H9 (cell line): Measurements from ENCODE around the gene CTNNA3. TPM values are rescaled to one million over a fixed set of nuclear protein-coding genes. Genes with fewer than 3 reads are reported as not detected.

Experiments
- DNase-seq: peaks from one replicate; pipeline ENCODE4 v3.0.0-alpha.2; 2017
- H2AFZ ChIP-seq: one replicate; pipeline ENCODE4 v1.6.1; 2013; ENCODE audit warnings: mild to moderate bottlenecking, low read length, control low read depth, moderate library complexity
- H2AK5ac ChIP-seq: 2 replicates; pipeline ENCODE4 v1.6.1; 2013; ENCODE audit warnings: low read length, control low read depth, mixed read lengths; ENCODE audit not compliant: insufficient read length
- H2BK120ac ChIP-seq: one replicate; pipeline ENCODE4 v1.6.1; 2013; ENCODE audit warnings: low read depth, mild to moderate bottlenecking, low read length, control low read depth, inconsistent platforms; ENCODE audit not compliant: poor library complexity, severe bottlenecking
- H2BK12ac ChIP-seq: 2 replicates; pipeline ENCODE4 v1.6.1; 2013; ENCODE audit warnings: low read length, control low read depth, mixed read lengths, low read depth; ENCODE audit not compliant: insufficient read length
- H2BK15ac ChIP-seq: 2 replicates; pipeline ENCODE4 v1.6.1; 2013; ENCODE audit warnings: low read depth, low read length, control low read depth
- H2BK20ac ChIP-seq: one replicate; pipeline ENCODE4 v1.6.1; 2013; ENCODE audit warnings: low read depth, mild to moderate bottlenecking, low read length, control low read depth, inconsistent platforms; ENCODE audit not compliant: poor library complexity, severe bottlenecking
- H2BK5ac ChIP-seq: 2 replicates; pipeline ENCODE4 v1.6.1; 2013; ENCODE audit warnings: low read length, control low read depth, mixed read lengths; ENCODE audit not compliant: insufficient read length
- H3K14ac ChIP-seq: 2 replicates; pipeline ENCODE4 v1.6.1; 2013; ENCODE audit warnings: low read length, control low read depth; ENCODE audit not compliant: insufficient read depth
- H3K18ac ChIP-seq: 2 replicates; pipeline ENCODE4 v1.6.1; 2013; ENCODE audit warnings: low read depth, mild to moderate bottlenecking, mixed read lengths, low read length, control low read depth; ENCODE audit not compliant: insufficient read length
- H3K23ac ChIP-seq: 2 replicates; pipeline ENCODE4 v1.6.1; 2013; ENCODE audit warnings: low read length, control low read depth, mixed read lengths, low read depth; ENCODE audit not compliant: insufficient read length
- H3K23me2 ChIP-seq: 2 replicates; pipeline ENCODE4 v1.6.1; 2013; ENCODE audit warnings: low read depth, mild to moderate bottlenecking, mixed read lengths, low read length, control low read depth; ENCODE audit not compliant: insufficient read length, poor library complexity, severe bottlenecking
- H3K27ac ChIP-seq: 2 replicates; pipeline ENCODE4 v1.5.1; 2013; ENCODE audit warnings: low read length, control low read depth, mixed read lengths, low read depth; ENCODE audit not compliant: insufficient read length
- H3K27me3 ChIP-seq: 2 replicates; pipeline ENCODE4 v1.6.1; 2013; ENCODE audit warnings: low read length, control low read depth, inconsistent platforms; ENCODE audit not compliant: insufficient read depth
- H3K4ac ChIP-seq: 2 replicates; pipeline ENCODE4 v1.6.1; 2013; ENCODE audit warnings: low read depth, mild to moderate bottlenecking, control low read depth, inconsistent platforms, low read length, moderate library complexity
- H3K4me1 ChIP-seq: 2 replicates; pipeline ENCODE4 v1.6.1; 2013; ENCODE audit warnings: low read length, control low read depth, inconsistent platforms; ENCODE audit not compliant: insufficient read depth
- H3K4me2 ChIP-seq: 2 replicates; pipeline ENCODE4 v1.6.1; 2013; ENCODE audit warnings: low read length, control low read depth, mixed read lengths; ENCODE audit not compliant: insufficient read length, insufficient read depth
- H3K56ac ChIP-seq: 2 replicates; pipeline ENCODE4 v1.6.1; 2013; ENCODE audit warnings: low read depth, mild to moderate bottlenecking, mixed read lengths, low read length, control low read depth; ENCODE audit not compliant: insufficient read length
- H3K79me1 ChIP-seq: 2 replicates; pipeline ENCODE4 v1.6.1; 2013; ENCODE audit warnings: low read depth, mild to moderate bottlenecking, moderate library complexity, low read length, control low read depth, inconsistent platforms; ENCODE audit not compliant: insufficient read depth, poor library complexity, severe bottlenecking
- H3K79me2 ChIP-seq: 2 replicates; pipeline ENCODE4 v1.6.1; 2013; ENCODE audit warnings: low read length, control low read depth, inconsistent platforms; ENCODE audit not compliant: insufficient read depth
- H3K9ac ChIP-seq: 2 replicates; pipeline ENCODE4 v1.6.1; 2013; ENCODE audit warnings: low read length, control low read depth, mixed read lengths; ENCODE audit not compliant: insufficient read length; ENCODE audit errors: extremely low read depth
- H3K9me3 ChIP-seq: one replicate; pipeline ENCODE4 v1.6.1; 2013; ENCODE audit warnings: low read depth, low read length, inconsistent platforms; ENCODE audit not compliant: control insufficient read depth
- H3T11ph ChIP-seq: one replicate; pipeline ENCODE4 v1.6.1; 2013; ENCODE audit warnings: mild to moderate bottlenecking, low read length, control low read depth, inconsistent platforms
- H4K20me1 ChIP-seq: one replicate; pipeline ENCODE4 v1.6.1; 2013; ENCODE audit not compliant: control insufficient read depth, insufficient read length, insufficient read depth
- H4K5ac ChIP-seq: 2 replicates; pipeline ENCODE4 v1.6.1; 2013; ENCODE audit warnings: low read depth, mild to moderate bottlenecking, mixed read lengths, low read length, control low read depth; ENCODE audit not compliant: insufficient read length
- H4K8ac ChIP-seq: replicated peaks from 2 replicates; pipeline ENCODE4 v1.6.1; 2013; ENCODE audit warnings: low read length, control low read depth, mixed read lengths, low read depth; ENCODE audit not compliant: insufficient read length
- H4K91ac ChIP-seq: 2 replicates; pipeline ENCODE4 v1.6.1; 2013; ENCODE audit warnings: low read depth, mild to moderate bottlenecking, moderate library complexity, mixed read lengths, low read length, control low read depth; ENCODE audit not compliant: insufficient read length
- H3K27ac Mint-ChIP-seq, 3 experiments: 2 replicates in 2 of 3; 3 replicates in 1 of 3; pipeline ENCODE4 v1.8.0; 2020 to 2021; ENCODE audit warnings: mixed read lengths in 3 of 3, mild to moderate bottlenecking in 1 of 3, moderate library complexity in 1 of 3
- H3K27me3 Mint-ChIP-seq: 2 replicates; pipeline ENCODE4 v1.8.0; 2021; ENCODE audit warnings: low read depth, mild to moderate bottlenecking, moderate library complexity, mixed read lengths
- H3K36me3 Mint-ChIP-seq, 3 experiments: 2 replicates in 2 of 3; 3 replicates in 1 of 3; pipeline ENCODE4 v1.8.0; 2020 to 2021; ENCODE audit warnings: low read depth in 3 of 3, mixed read lengths in 3 of 3; ENCODE audit not compliant: insufficient read depth in 1 of 3
- H3K4me1 Mint-ChIP-seq, 2 experiments: 2 replicates each; pipeline ENCODE4 v1.8.0; 2020; ENCODE audit warnings: mixed read lengths in 2 of 2
- H3K4me3 Mint-ChIP-seq, 2 experiments: 2 replicates in 1 of 2; 3 replicates in 1 of 2; pipeline ENCODE4 v1.8.0; 2020 to 2021; ENCODE audit warnings: mild to moderate bottlenecking in 2 of 2, mixed read lengths in 2 of 2, moderate library complexity in 1 of 2
- H3K9me3 Mint-ChIP-seq, 2 experiments: 2 replicates in 1 of 2; 3 replicates in 1 of 2; pipeline ENCODE4 v1.8.0; 2020; ENCODE audit warnings: mild to moderate bottlenecking in 2 of 2, mixed read lengths in 2 of 2, moderate library complexity in 1 of 2
- CTCF ChIP-seq: fragments of 200-600 bp; sonication (generic); conservative IDR thresholded peaks from 3 replicates; pipeline ENCODE4 v1.8.0; 2021; ENCODE audit warnings: antibody characterized with exemption, mild to moderate bottlenecking
- WGBS: extraction: QIAGEN DNeasy Blood & Tissue Kit; methylation state at CpG from one replicate; pipeline ENCODE4 v1.1.7; 2013; ENCODE audit warnings: missing lambda C conversion rate, low lambda C conversion rate, mixed read lengths; ENCODE audit not compliant: insufficient read length; ENCODE audit errors: extremely low coverage; 5-methylcytosine and 5-hydroxymethylcytosine counted together
- total RNA-seq: library from RNA; stranded (reverse); gene quantifications from 2 replicates; pipeline ENCODE4 v1.2.1, GENCODE V29; 2021

The CTNNA3 gene
- total RNA-seq, 1 experiment from 2014 or later = 3.3 TPM

DNA sequence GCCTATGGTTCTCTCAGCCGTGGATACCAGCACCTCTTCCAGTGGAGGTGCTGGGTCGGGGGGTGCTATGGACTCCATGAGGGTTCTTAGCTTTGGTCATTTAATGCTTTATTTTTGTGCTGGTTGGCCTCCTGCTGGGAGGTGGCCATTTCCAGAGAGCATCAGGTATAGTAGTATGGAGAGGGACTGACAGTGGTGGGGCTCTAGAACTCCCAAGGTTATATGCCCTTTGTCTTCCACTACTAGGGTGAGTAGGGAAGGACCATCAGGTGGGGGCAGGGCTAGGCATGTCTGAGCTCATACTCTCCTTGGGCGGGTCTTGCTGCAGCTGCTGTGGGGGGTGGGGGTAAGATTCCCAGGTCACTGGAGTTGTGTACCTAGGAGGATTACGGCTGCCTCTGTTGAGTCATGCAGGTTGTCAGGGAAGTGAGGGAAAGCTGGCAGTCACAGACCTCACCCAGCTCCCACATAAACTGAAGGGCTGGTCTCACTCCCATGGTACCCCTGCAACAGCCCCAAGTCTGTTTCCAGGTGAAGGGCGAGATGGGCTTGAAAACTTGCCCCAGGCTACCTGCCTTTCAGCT lies 1533.3 kb downstream of the CTNNA3 start:
- Histone ChIP-seq H3K27ac (no peak overlapping the region), H3K56ac (no peak overlapping the region), H2BK15ac (no peak overlapping the region), H4K20me1 (no peaks in the 10 kb centered on the region), H3K4me1 (no peaks in the 10 kb centered on the region), H2BK20ac (no peak overlapping the region), H2BK12ac (no peak overlapping the region), H4K91ac (no peak overlapping the region), H3K9me3 (no peaks in the 10 kb centered on the region), H3K9ac (no peak overlapping the region), H3K79me1 (no peaks in the 10 kb centered on the region), H2AFZ (no peak overlapping the region), H2AK5ac (no peak overlapping the region), H3T11ph (no peak overlapping the region), H3K23me2 (no peaks in the 10 kb centered on the region), H4K5ac (no peak overlapping the region), H2BK5ac (no peak overlapping the region), H4K8ac (no peak overlapping the region), H2BK120ac (no peak overlapping the region), H3K4me2 (no peak overlapping the region), H3K79me2 (no peaks in the 10 kb centered on the region), H3K23ac (no peak overlapping the region), H3K27me3 (no peaks in the 10 kb centered on the region), H3K18ac (no peak overlapping the region), H3K14ac (no peak overlapping the region), H3K4ac (no peak overlapping the region)
- Mint-ChIP-seq H3K27me3 (no peaks in the 10 kb centered on the region), H3K36me3 (peaks cover 0 to 14% (median 1%) of the 10 kb centered on the region in 3 experiments; a peak in 4 of 7 replicates), H3K9me3 (peaks cover 10 to 12% of the 10 kb centered on the region in 2 experiments; a peak in 3 of 5 replicates), H3K27ac (no peak overlapping the region; a peak in 1 of 7 replicates), H3K4me3 (no peak overlapping the region), H3K4me1 (peaks cover 11 to 24% of the 10 kb centered on the region in 2 experiments)
- no peak for DNase-seq
- WGBS = no CpG with 5 or more reads among the region's 5 CpGs
- TF ChIP-seq CTCF = no peak
